ENCODE results near the gene RBL1.

DNA sequence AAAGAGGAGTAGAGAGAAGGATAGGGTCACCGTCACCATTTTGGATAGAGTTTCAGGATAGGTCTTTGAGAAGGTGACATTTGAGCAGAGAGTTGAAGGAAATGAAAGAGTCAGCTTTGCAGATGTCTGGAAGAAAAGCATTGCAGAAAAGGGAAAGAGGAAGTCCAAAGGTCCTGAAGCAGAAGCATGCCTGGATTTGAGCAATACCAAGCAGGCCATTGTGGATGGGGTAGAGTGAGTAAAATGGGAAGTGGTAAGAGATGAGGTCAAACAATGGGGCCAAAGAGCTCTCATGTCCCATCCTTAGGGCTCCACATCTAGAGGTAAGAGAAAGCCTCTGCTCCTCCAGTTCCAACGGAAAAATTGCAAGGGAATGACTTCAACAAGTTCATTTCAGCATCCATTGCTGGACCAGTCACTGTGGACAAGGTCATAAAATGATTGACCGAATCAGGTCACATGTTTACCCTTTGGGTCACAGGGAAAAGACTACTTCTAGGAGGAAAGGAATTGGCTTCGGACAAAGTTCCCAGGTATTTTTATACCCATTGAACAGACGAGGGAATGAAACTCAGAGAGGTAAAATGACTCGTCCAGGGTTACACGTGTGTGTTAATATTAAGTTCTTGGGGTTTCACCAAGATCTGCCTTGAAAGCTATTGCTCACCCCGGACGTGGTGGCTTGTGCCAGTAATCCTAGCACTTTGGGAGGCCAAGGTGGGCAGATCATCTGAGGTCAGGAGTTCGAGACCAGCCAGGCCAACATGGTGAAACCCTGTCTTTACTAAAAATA, 137.7 kb downstream of the RBL1 start:
- TF ChIP-seq, protein P1, sequence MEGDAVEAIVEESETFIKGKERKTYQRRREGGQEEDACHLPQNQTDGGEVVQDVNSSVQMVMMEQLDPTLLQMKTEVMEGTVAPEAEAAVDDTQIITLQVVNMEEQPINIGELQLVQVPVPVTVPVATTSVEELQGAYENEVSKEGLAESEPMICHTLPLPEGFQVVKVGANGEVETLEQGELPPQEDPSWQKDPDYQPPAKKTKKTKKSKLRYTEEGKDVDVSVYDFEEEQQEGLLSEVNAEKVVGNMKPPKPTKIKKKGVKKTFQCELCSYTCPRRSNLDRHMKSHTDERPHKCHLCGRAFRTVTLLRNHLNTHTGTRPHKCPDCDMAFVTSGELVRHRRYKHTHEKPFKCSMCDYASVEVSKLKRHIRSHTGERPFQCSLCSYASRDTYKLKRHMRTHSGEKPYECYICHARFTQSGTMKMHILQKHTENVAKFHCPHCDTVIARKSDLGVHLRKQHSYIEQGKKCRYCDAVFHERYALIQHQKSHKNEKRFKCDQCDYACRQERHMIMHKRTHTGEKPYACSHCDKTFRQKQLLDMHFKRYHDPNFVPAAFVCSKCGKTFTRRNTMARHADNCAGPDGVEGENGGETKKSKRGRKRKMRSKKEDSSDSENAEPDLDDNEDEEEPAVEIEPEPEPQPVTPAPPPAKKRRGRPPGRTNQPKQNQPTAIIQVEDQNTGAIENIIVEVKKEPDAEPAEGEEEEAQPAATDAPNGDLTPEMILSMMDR (IDR thresholded peaks at IDR 0.05; ENCODE audit: insufficient read depth, low read length) = no peak
- TF ChIP-seq POLR2AphosphoS5 (IDR thresholded peaks at IDR 0.05; ENCODE audit: low read depth) = peak; percentile 87
- TF ChIP-seq, protein P2, sequence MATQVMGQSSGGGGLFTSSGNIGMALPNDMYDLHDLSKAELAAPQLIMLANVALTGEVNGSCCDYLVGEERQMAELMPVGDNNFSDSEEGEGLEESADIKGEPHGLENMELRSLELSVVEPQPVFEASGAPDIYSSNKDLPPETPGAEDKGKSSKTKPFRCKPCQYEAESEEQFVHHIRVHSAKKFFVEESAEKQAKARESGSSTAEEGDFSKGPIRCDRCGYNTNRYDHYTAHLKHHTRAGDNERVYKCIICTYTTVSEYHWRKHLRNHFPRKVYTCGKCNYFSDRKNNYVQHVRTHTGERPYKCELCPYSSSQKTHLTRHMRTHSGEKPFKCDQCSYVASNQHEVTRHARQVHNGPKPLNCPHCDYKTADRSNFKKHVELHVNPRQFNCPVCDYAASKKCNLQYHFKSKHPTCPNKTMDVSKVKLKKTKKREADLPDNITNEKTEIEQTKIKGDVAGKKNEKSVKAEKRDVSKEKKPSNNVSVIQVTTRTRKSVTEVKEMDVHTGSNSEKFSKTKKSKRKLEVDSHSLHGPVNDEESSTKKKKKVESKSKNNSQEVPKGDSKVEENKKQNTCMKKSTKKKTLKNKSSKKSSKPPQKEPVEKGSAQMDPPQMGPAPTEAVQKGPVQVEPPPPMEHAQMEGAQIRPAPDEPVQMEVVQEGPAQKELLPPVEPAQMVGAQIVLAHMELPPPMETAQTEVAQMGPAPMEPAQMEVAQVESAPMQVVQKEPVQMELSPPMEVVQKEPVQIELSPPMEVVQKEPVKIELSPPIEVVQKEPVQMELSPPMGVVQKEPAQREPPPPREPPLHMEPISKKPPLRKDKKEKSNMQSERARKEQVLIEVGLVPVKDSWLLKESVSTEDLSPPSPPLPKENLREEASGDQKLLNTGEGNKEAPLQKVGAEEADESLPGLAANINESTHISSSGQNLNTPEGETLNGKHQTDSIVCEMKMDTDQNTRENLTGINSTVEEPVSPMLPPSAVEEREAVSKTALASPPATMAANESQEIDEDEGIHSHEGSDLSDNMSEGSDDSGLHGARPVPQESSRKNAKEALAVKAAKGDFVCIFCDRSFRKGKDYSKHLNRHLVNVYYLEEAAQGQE (IDR thresholded peaks at IDR 0.05; ENCODE audit: insufficient replicate concordance, low read depth) = peak; percentile 40
